HG02642 (cell line): ENCODE results near the gene CNTNAP2.

Experiments used
- ATAC-seq: cut with Tn5 transposase; IDR thresholded peaks from one replicate; pipeline ENCODE4 v1.9.1; 2021; ENCODE audit warnings: mild to moderate bottlenecking; ENCODE audit not compliant: unreplicated experiment, poor library complexity

Gene CNTNAP2

GRCh38 chr7:146116521-146117222, at the start of gene CNTNAP2:
TSS of gene CNTNAP2 (plus strand) at chr7:146116801. CDS start at chr7:146116877, 76 bp downstream.
- ATAC-seq = peak; percentile 24

- ATAC-seq = no peak
Measured at GRCh38 chr7:146067880-146068279, 48.7 kb upstream of the CNTNAP2 start.

GRCh38 chr7:146074195-146074765, 42.3 kb upstream of the CNTNAP2 start:
- ATAC-seq = no peak

- no peak for ATAC-seq
Measured at GRCh38 chr7:146076344-146076743, 40.3 kb upstream of the CNTNAP2 start.

GRCh38 chr7:146084086-146084485, 32.5 kb upstream of the CNTNAP2 start:
- ATAC-seq = no peak

- peak; percentile 80 for ATAC-seq
Measured at GRCh38 chr7:146090023-146090645, 26.5 kb upstream of the CNTNAP2 start.

- no peak for ATAC-seq
Measured at GRCh38 chr7:146094356-146094755, 22.2 kb upstream of the CNTNAP2 start.

- ATAC-seq = no peak
Measured at GRCh38 chr7:146096994-146097393, 19.6 kb upstream of the CNTNAP2 start.

- ATAC-seq = no peak
Measured at GRCh38 chr7:146106319-146106718, 10.3 kb upstream of the CNTNAP2 start.

- ATAC-seq = no peak
Measured at GRCh38 chr7:146112755-146113154, 3.8 kb upstream of the CNTNAP2 start.

- no peak for ATAC-seq
Measured at GRCh38 chr7:146115548-146115850, 1.1 kb upstream of the CNTNAP2 start.

GRCh38 chr7:146115851-146116520, 615 bp upstream of the CNTNAP2 start:
- peak; percentile 71 for ATAC-seq

GRCh38 chr7:146117576-146117975, 975 bp downstream of the CNTNAP2 start:
- no peak for ATAC-seq

- ATAC-seq = no peak
Measured at GRCh38 chr7:146119002-146119401, 2.4 kb downstream of the CNTNAP2 start.

GRCh38 chr7:146123715-146124114, 7.1 kb downstream of the CNTNAP2 start:
- no peak for ATAC-seq

GRCh38 chr7:146126767-146127509, 10.3 kb downstream of the CNTNAP2 start:
- no peak for ATAC-seq

- ATAC-seq = no peak
Measured at GRCh38 chr7:146129296-146129695, 12.7 kb downstream of the CNTNAP2 start.

- ATAC-seq = no peak
Measured at GRCh38 chr7:146129997-146130396, 13.4 kb downstream of the CNTNAP2 start.

- no peak for ATAC-seq
Measured at GRCh38 chr7:146131701-146132100, 15.1 kb downstream of the CNTNAP2 start.

- ATAC-seq = no peak
Measured at GRCh38 chr7:146136357-146136875, 19.8 kb downstream of the CNTNAP2 start.
